ENCODE data around the gene MNAT1.
A peak's percentile ranks its signal among the peaks of the same experiment; 100 is the strongest.
"Not testable (repeated sequence)": the region's sequence is repeated elsewhere in the genome, so short reads cannot be mapped to it uniquely, and the experiment has no call there.

The MNAT1 gene

DNA sequence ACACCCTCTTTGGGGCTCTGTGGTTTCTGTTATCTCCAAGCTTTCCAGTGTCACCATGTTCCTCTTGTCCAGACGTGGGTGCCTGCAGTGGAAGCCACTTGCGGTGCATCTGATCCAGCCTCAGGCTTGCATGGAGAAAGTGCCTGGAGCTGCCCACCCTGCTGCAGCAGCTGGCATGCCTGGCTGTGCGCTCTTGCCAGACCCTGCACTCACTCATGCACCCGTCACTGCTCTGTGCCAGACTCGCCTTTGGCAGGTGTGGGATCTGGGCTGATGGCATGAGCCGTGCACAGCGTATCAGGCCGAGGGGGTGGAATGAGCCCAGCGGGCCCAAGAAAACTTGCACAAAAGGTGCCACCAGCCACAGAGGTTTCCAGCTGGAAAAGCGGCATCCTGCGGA lies 105.1 kb downstream of the MNAT1 start:
- no peak overlapping the region for H3K4me3 Mint-ChIP-seq

DNA sequence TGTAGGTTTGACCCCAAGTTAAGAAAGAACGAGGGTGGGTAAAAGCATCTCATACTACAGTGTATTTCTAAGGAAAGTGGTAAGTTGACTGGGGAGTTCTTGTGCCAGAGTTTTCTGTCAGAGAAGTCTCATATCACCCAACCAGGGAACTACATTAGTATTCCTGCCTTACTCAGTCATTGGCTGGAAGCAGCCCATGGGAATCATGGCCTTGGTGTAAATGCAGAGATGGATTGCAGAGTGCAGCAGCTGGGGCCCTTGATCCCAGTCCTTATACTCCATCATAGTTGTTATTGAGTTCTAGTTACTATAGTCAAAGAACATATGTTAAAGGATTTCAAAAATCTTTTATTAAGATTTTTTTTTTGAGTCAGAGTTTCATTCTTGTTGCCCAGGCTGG lies 105.8 kb downstream of the MNAT1 start:
- TF ChIP-seq, protein P1, sequence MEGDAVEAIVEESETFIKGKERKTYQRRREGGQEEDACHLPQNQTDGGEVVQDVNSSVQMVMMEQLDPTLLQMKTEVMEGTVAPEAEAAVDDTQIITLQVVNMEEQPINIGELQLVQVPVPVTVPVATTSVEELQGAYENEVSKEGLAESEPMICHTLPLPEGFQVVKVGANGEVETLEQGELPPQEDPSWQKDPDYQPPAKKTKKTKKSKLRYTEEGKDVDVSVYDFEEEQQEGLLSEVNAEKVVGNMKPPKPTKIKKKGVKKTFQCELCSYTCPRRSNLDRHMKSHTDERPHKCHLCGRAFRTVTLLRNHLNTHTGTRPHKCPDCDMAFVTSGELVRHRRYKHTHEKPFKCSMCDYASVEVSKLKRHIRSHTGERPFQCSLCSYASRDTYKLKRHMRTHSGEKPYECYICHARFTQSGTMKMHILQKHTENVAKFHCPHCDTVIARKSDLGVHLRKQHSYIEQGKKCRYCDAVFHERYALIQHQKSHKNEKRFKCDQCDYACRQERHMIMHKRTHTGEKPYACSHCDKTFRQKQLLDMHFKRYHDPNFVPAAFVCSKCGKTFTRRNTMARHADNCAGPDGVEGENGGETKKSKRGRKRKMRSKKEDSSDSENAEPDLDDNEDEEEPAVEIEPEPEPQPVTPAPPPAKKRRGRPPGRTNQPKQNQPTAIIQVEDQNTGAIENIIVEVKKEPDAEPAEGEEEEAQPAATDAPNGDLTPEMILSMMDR (IDR thresholded peaks at IDR 0.05): no peak
- Mint-ChIP-seq H3K27me3 (ENCODE audit: low read depth, poor library complexity) (no peaks in the 10 kb centered on the region), H3K4me1 (peaks cover 20% of the 10 kb centered on the region)

More for the DNA sequence above, 105.1 kb downstream of the MNAT1 start:
- Mint-ChIP-seq H3K9me3 (peaks cover 25% of the 10 kb centered on the region), H3K36me3 (ENCODE audit: low read depth) (peaks cover 58% of the 10 kb centered on the region), H3K27ac (peak overlapping the region; percentile 64), H3K4me1 (peaks cover 20% of the 10 kb centered on the region), H3K27me3 (ENCODE audit: low read depth, poor library complexity) (no peaks in the 10 kb centered on the region)
- TF ChIP-seq, protein P1 (IDR thresholded peaks at IDR 0.05): no peak
- DNase-seq: no peak

DNA sequence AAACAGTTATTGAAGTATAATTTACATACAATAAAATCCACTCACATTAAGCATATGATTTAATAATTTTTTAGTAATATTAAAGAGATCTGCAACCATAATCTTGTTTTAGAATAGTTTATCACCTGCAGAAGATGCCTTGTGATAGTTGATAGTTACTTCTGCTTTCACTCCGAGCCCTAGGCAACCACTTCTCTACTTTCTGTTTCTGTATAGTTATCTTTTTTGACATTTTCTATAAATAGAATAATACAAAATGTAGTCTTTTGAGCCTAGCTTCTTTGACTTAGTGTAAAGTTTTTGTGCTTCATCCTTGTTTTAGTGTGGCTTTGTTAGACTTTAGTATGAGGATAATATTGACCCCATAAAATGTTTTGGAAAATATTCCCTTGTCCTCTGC lies 111.0 kb downstream of the MNAT1 start:
- peaks cover 82% of the 10 kb centered on the region for H3K36me3 Mint-ChIP-seq (ENCODE audit: low read depth)
- no peak overlapping the region for H3K27ac Mint-ChIP-seq
- H3K4me3 Mint-ChIP-seq: no peak overlapping the region
- H3K4me1 Mint-ChIP-seq: peaks cover 16% of the 10 kb centered on the region
- H3K9me3 Mint-ChIP-seq: peaks cover 53% of the 10 kb centered on the region
- H3K27me3 Mint-ChIP-seq (ENCODE audit: low read depth, poor library complexity): no peaks in the 10 kb centered on the region
- DNase-seq: no peak
- TF ChIP-seq, protein P1 (IDR thresholded peaks at IDR 0.05): no peak

More for the DNA sequence above, 105.8 kb downstream of the MNAT1 start:
- H3K4me3 Mint-ChIP-seq: no peak overlapping the region
- H3K36me3 Mint-ChIP-seq (ENCODE audit: low read depth): peaks cover 58% of the 10 kb centered on the region
- H3K9me3 Mint-ChIP-seq: peaks cover 19% of the 10 kb centered on the region
- H3K27ac Mint-ChIP-seq: peak overlapping the region; percentile 64
- no peak for DNase-seq

DNA sequence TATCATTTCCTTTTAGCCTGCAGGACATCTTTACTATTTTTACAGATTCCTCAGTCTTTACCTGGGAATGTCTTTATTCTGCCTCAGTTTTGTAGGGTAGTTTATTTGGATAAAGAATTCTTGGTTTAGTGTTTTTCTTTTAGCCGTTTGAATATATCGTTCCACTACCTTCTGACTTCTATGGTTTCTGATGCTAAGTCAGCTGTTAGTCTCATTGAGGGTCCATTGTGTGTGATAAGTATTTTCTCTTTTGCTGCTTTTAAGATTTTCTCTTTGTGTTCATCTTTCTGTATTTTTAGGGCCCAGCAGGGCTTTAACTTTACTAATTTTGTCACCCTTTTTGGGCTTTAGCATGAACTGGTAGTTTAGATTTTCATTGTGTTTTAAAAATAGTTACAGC lies 113.5 kb downstream of the MNAT1 start:
- H3K27me3 Mint-ChIP-seq (ENCODE audit: low read depth, poor library complexity): no peaks in the 10 kb centered on the region
- no peak for DNase-seq
- peaks cover 77% of the 10 kb centered on the region for H3K9me3 Mint-ChIP-seq
- no peaks in the 10 kb centered on the region for H3K4me1 Mint-ChIP-seq
- no peak overlapping the region for H3K27ac Mint-ChIP-seq
- TF ChIP-seq, protein P1 (IDR thresholded peaks at IDR 0.05): no peak
- H3K36me3 Mint-ChIP-seq (ENCODE audit: low read depth): peaks cover 99% of the 10 kb centered on the region
- H3K4me3 Mint-ChIP-seq: no peak overlapping the region

DNA sequence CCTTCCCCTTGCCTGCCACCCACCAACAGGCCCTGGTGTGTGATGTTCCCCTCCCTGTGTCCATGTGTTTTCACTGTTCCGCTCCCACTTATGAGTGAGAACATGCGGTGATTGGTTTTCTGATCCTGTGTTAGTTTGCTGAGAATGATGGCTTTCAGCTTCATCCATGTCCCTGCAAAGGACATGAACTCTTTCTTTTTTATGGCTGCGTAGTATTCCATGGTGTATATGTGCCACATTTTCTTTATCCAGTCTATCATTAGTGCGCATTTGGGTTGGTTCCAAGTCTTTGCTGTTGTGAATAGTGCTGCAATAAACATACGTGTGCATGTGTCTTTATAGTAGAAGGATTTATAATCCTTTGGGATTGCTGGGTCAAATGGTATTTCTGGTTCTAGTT lies 117.1 kb downstream of the MNAT1 start:
- Mint-ChIP-seq H3K36me3 (ENCODE audit: low read depth) (peaks cover 100% of the 10 kb centered on the region), H3K9me3 (peaks cover 77% of the 10 kb centered on the region)
- H3K27ac Mint-ChIP-seq; H3K4me1 Mint-ChIP-seq; H3K4me3 Mint-ChIP-seq; DNase-seq; H3K27me3 Mint-ChIP-seq (ENCODE audit: low read depth, poor library complexity): not testable (repeated sequence)

DNA sequence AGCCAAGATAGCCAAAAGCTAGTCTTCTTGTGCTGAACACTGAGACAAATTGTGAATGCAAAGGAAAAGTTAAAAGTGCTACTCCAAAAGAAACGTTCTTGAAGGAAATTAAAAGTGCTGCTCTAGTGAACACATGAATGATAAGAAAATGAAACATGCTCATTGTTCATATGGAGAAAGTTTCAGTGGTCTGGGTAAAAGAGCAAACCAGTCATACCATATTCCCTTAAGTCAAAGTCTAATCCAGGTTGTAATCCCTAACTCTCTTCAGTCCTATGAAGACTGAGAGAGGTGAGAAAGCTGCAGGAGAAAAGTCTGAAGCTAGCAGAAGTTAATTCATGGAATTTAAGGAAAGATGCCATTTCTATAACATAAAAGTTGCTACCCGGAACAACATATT lies 121.5 kb downstream of the MNAT1 start:
- TF ChIP-seq, protein P1 (IDR thresholded peaks at IDR 0.05): no peak
- H3K36me3 Mint-ChIP-seq (ENCODE audit: low read depth): peaks cover 85% of the 10 kb centered on the region
- no peak overlapping the region for H3K27ac Mint-ChIP-seq
- H3K4me3 Mint-ChIP-seq: no peak overlapping the region
- peaks cover 53% of the 10 kb centered on the region for H3K9me3 Mint-ChIP-seq
- DNase-seq: no peak
- H3K27me3 Mint-ChIP-seq (ENCODE audit: low read depth, poor library complexity): no peaks in the 10 kb centered on the region
- no peaks in the 10 kb centered on the region for H3K4me1 Mint-ChIP-seq
